GM19025 (cell line): ENCODE measurements around the gene METTL8.
"Not testable (repeated sequence)": the region's sequence is repeated elsewhere in the genome, so short reads cannot be mapped to it uniquely, and the experiment has no call there.

Source experiments
- ATAC-seq: cut with Tn5 transposase; IDR thresholded peaks from one replicate; pipeline ENCODE4 v1.9.1; 2021; ENCODE audit warnings: mild to moderate bottlenecking, low read depth, moderate library complexity; ENCODE audit not compliant: unreplicated experiment

The METTL8 gene

GRCh38 chr2:171430516-171431410 is 3.0 kb downstream of the METTL8 start:
- ATAC-seq: no peak

- not testable (repeated sequence) for ATAC-seq
Observed at GRCh38 chr2:171422710-171423495, 10.9 kb downstream of the METTL8 start.

- no peak for ATAC-seq
Observed at GRCh38 chr2:171420728-171421563, 12.8 kb downstream of the METTL8 start.

GRCh38 chr2:171419333-171419732 is 14.5 kb downstream of the METTL8 start:
- no peak for ATAC-seq

- peak; percentile 92 for ATAC-seq
Observed at GRCh38 chr2:171416009-171416926, 17.5 kb downstream of the METTL8 start.

- not testable (repeated sequence) for ATAC-seq
Observed at GRCh38 chr2:171414645-171415044, 19.1 kb downstream of the METTL8 start.

GRCh38 chr2:171412571-171413175 is 21.1 kb downstream of the METTL8 start:
- ATAC-seq: no peak

- no peak for ATAC-seq
Observed at GRCh38 chr2:171411791-171412483, 21.9 kb downstream of the METTL8 start.

GRCh38 chr2:171411214-171411613 is 22.6 kb downstream of the METTL8 start:
- no peak for ATAC-seq

GRCh38 chr2:171410624-171411023 is 23.2 kb downstream of the METTL8 start:
- ATAC-seq: no peak

- ATAC-seq: no peak
Observed at GRCh38 chr2:171410101-171410500, 23.7 kb downstream of the METTL8 start.

GRCh38 chr2:171409436-171409971 is 24.3 kb downstream of the METTL8 start:
- ATAC-seq: no peak

GRCh38 chr2:171407676-171408044 is 26.1 kb downstream of the METTL8 start:
- ATAC-seq: no peak

GRCh38 chr2:171407030-171407675 is 26.6 kb downstream of the METTL8 start:
- ATAC-seq: no peak

GRCh38 chr2:171406044-171406443 is 27.7 kb downstream of the METTL8 start:
- ATAC-seq: peak; percentile 49

GRCh38 chr2:171405546-171405945 is 28.2 kb downstream of the METTL8 start:
- ATAC-seq: no peak

GRCh38 chr2:171404719-171405118 is 29.1 kb downstream of the METTL8 start:
- no peak for ATAC-seq

- ATAC-seq: no peak
Observed at GRCh38 chr2:171404261-171404660, 29.5 kb downstream of the METTL8 start.
